Neural progenitor cell (in vitro differentiated cells): Measurements from ENCODE around the gene ASCL5.

Experiments used
- CTCF ChIP-seq: fragments of 200-600 bp; sonication (generic); IDR thresholded peaks from 2 replicates; pipeline ENCODE4 v1.5.1; 2017; ENCODE audit warnings: antibody characterized with exemption, mild to moderate bottlenecking
- EZH2 ChIP-seq: fragments of 200-600 bp; sonication (generic); IDR thresholded peaks from 2 replicates; pipeline ENCODE4 v1.6.1; 2017; ENCODE audit warnings: antibody characterized with exemption, mild to moderate bottlenecking, moderate library complexity

- TF ChIP-seq CTCF (no peak), EZH2 (no peak)
Measured at GRCh38 chr1:201077736-201078135, 49.2 kb downstream of the ASCL5 start.
